H1 (cell line): ENCODE measurements around the gene RFK. TPM values are rescaled to one million over a fixed set of nuclear protein-coding genes. Genes with fewer than 3 reads are reported as not detected.

Experiments
- CTCF ChIA-PET: fragments of 300-600 bp; sonication (Branson Sonifier 250); formaldehyde crosslinking; loops from one replicate; lab custom pipeline; 2021; ENCODE audit not compliant: partially characterized antibody; lab: Charles Lee
- POLR2A ChIA-PET: fragments of 300-600 bp; sonication (Branson Sonifier 250); formaldehyde crosslinking; loops from one replicate; lab custom pipeline; 2021; ENCODE audit warnings: inconsistent platforms; ENCODE audit not compliant: partially characterized antibody; lab: Charles Lee
- DNase-seq, 2 experiments: peaks; one replicate each; pipeline versions ENCODE4 v3.0.0 to v3.0.0-alpha.2; 2010 to 2022; ENCODE audit warnings: low spot score in 2 of 2, low read depth in 1 of 2, mixed read lengths in 1 of 2
- FAIRE-seq: peaks from 2 replicates; lab custom pipeline; 2011; peaks lifted over from hg19 to GRCh38; lab: Jason Lieb, UNC
- H2AFZ ChIP-seq: 2 replicates; pipeline ENCODE4 v1.8.1; 2012; ENCODE audit warnings: low read length, inconsistent platforms
- H2AK5ac ChIP-seq: 2 replicates; pipeline ENCODE4 v1.6.1; 2013; ENCODE audit warnings: low read depth, low read length
- H2BK120ac ChIP-seq: replicated peaks from 2 replicates; pipeline ENCODE3; 2013; ENCODE audit warnings: low read depth, low read length, inconsistent platforms
- H2BK12ac ChIP-seq: 2 replicates; pipeline ENCODE4 v1.6.1; 2013; ENCODE audit warnings: low read depth, low read length
- H2BK15ac ChIP-seq: 2 replicates; pipeline ENCODE4 v1.6.1; 2013; ENCODE audit warnings: low read length
- H2BK20ac ChIP-seq: 2 replicates; pipeline ENCODE4 v1.6.1; 2013; ENCODE audit warnings: low read length
- H2BK5ac ChIP-seq: 2 replicates; pipeline ENCODE4 v1.6.1; 2013; ENCODE audit warnings: low read depth, low read length
- H3K14ac ChIP-seq: 2 replicates; pipeline ENCODE4 v1.6.1; 2013; ENCODE audit warnings: inconsistent platforms; ENCODE audit not compliant: insufficient read length
- H3K18ac ChIP-seq: 2 replicates; pipeline ENCODE4 v1.6.1; 2013; ENCODE audit warnings: low read length; ENCODE audit errors: extremely low read depth
- H3K23ac ChIP-seq: 2 replicates; pipeline ENCODE4 v1.6.1; 2013; ENCODE audit warnings: inconsistent platforms; ENCODE audit not compliant: insufficient read length
- H3K23me2 ChIP-seq: 2 replicates; pipeline ENCODE4 v1.6.1; 2013; ENCODE audit warnings: low read depth, low read length
- H3K27ac ChIP-seq: 2 replicates; pipeline ENCODE4 v1.6.1; 2011; ENCODE audit warnings: low read depth, low read length, inconsistent platforms
- H3K27me3 ChIP-seq, 4 experiments: replicated peaks in 1 of 4; 1 replicate in 1 of 4; 2 replicates in 3 of 4; pipeline versions ENCODE4 v1.6.1 to v1.8.1; 2011 to 2013; ENCODE audit warnings: low read length in 3 of 4, mild to moderate bottlenecking in 3 of 4, inconsistent platforms in 2 of 4, mixed read lengths in 2 of 4, moderate library complexity in 1 of 4; ENCODE audit not compliant: control insufficient read depth in 3 of 4, insufficient read depth in 3 of 4; ENCODE audit errors: extremely low read depth in 1 of 4
- H3K36me3 ChIP-seq, 4 experiments: 2 replicates each; pipeline versions ENCODE4 v1.6.1 to v1.8.1; 2011 to 2013; ENCODE audit warnings: mild to moderate bottlenecking in 4 of 4, low read length in 3 of 4, moderate library complexity in 2 of 4, control low read depth in 1 of 4, inconsistent platforms in 1 of 4; ENCODE audit not compliant: insufficient read depth in 4 of 4, control insufficient read depth in 2 of 4
- H3K4ac ChIP-seq: replicated peaks from 2 replicates; pipeline ENCODE3; 2013; ENCODE audit warnings: low read length, low read depth, mixed read lengths, inconsistent platforms; ENCODE audit not compliant: insufficient read length
- H3K4me1 ChIP-seq, 4 experiments: replicated peaks in 1 of 4; 1 replicate in 1 of 4; 2 replicates in 3 of 4; pipeline versions ENCODE4 v1.6.1 to v1.8.1; 2011 to 2013; ENCODE audit warnings: low read length in 3 of 4, inconsistent platforms in 2 of 4, mixed read lengths in 1 of 4; ENCODE audit not compliant: insufficient read depth in 4 of 4, control insufficient read depth in 3 of 4
- H3K4me2 ChIP-seq, 2 experiments: 2 replicates each; pipeline versions ENCODE4 v1.6.1 to v1.8.1; 2011 to 2013; ENCODE audit warnings: low read depth in 2 of 2, low read length in 2 of 2, control low read depth in 1 of 2, inconsistent platforms in 1 of 2, mild to moderate bottlenecking in 1 of 2; ENCODE audit not compliant: insufficient read depth in 1 of 2
- H3K4me3 ChIP-seq, 4 experiments: fragments of 200-600, 300-600 bp in 1 of 4; sonication (generic), shearing (Covaris generic), sonication (Bioruptor Twin) in 1 of 4; 2 replicates each; pipeline versions ENCODE4 v1.5.1 to v1.8.1; 2011 to 2016; ENCODE audit warnings: low read length in 4 of 4, low read depth in 3 of 4, control low read depth in 2 of 4, inconsistent platforms in 2 of 4, mild to moderate bottlenecking in 2 of 4, mixed read lengths in 1 of 4, moderate library complexity in 1 of 4; ENCODE audit not compliant: insufficient read depth in 2 of 4; ENCODE audit errors: extremely low read depth in 1 of 4
- H3K56ac ChIP-seq: replicated peaks from 2 replicates; pipeline ENCODE3; 2013; ENCODE audit warnings: low read depth, mild to moderate bottlenecking, mixed read lengths, low read length, inconsistent platforms; ENCODE audit not compliant: insufficient read length
- H3K79me1 ChIP-seq: 2 replicates; pipeline ENCODE4 v1.6.1; 2013; ENCODE audit warnings: low read depth, low read length, control low read depth
- H3K79me2 ChIP-seq, 2 experiments: 2 replicates each; pipeline versions ENCODE4 v1.6.1 to v1.8.1; 2012 to 2013; ENCODE audit warnings: low read length in 2 of 2, mild to moderate bottlenecking in 2 of 2, inconsistent platforms in 1 of 2; ENCODE audit not compliant: insufficient read depth in 2 of 2, control insufficient read depth in 1 of 2
- H3K9ac ChIP-seq, 4 experiments: replicated peaks in 1 of 4; 1 replicate in 1 of 4; 2 replicates in 3 of 4; pipeline versions ENCODE4 v1.6.1 to v1.8.1; 2011 to 2013; ENCODE audit warnings: low read depth in 3 of 4, low read length in 3 of 4, control low read depth in 2 of 4, mild to moderate bottlenecking in 2 of 4, moderate library complexity in 2 of 4, inconsistent platforms in 1 of 4; ENCODE audit errors: extremely low read depth in 1 of 4
- H3K9me3 ChIP-seq, 2 experiments: 2 replicates each; pipeline versions ENCODE4 v1.6.1 to v1.8.1; 2012 to 2013; ENCODE audit warnings: mild to moderate bottlenecking in 2 of 2, moderate library complexity in 2 of 2, control low read depth in 1 of 2, inconsistent platforms in 1 of 2, low read depth in 1 of 2, low read length in 1 of 2, mixed read lengths in 1 of 2; ENCODE audit not compliant: insufficient read depth in 2 of 2
- H4K20me1 ChIP-seq, 2 experiments: replicated peaks in 1 of 2; 2 replicates each; pipeline versions ENCODE3 to v1.8.1; 2011 to 2013; ENCODE audit warnings: inconsistent platforms in 2 of 2, low read length in 2 of 2, mild to moderate bottlenecking in 1 of 2; ENCODE audit not compliant: insufficient read depth in 2 of 2, control insufficient read depth in 1 of 2
- H4K5ac ChIP-seq: 2 replicates; pipeline ENCODE4 v1.6.1; 2013; ENCODE audit warnings: low read length, low read depth, mixed read lengths, inconsistent platforms; ENCODE audit not compliant: insufficient read length
- H4K8ac ChIP-seq: 2 replicates; pipeline ENCODE4 v1.8.0; 2013; ENCODE audit warnings: mild to moderate bottlenecking, moderate library complexity, low read length, inconsistent platforms; ENCODE audit not compliant: insufficient read depth; ENCODE audit errors: extremely low read depth
- H4K91ac ChIP-seq: replicated peaks from 2 replicates; pipeline ENCODE3; 2013; ENCODE audit warnings: low read length, mixed read lengths, inconsistent platforms; ENCODE audit not compliant: insufficient read length
- ASH2L ChIP-seq: fragments of 200-600, 300-600 bp; sonication (generic); IDR thresholded peaks from one replicate; pipeline ENCODE4 v1.7.1; 2017; ENCODE audit warnings: low read length
- PHF8 ChIP-seq: fragments of 200-600 bp; sonication (generic); conservative IDR thresholded peaks from 2 replicates; pipeline ENCODE4 v1.7.1; 2012; ENCODE audit warnings: low read depth, mild to moderate bottlenecking, inconsistent platforms, low read length, moderate library complexity
- SRF ChIP-seq: IDR thresholded peaks from 2 replicates; pipeline ENCODE4 v1.6.1; 2011; ENCODE audit warnings: mild to moderate bottlenecking, low read depth, low read length, moderate library complexity
- WGBS, 2 experiments: shearing (Covaris generic) in 1 of 2; methylation state at CpG; one replicate each; pipeline versions ENCODE4 v1.1.6 to v1.1.7; 2013 to 2015; ENCODE audit warnings: low lambda C conversion rate in 2 of 2, mixed read lengths in 2 of 2, inconsistent platforms in 1 of 2, low coverage in 1 of 2, missing lambda C conversion rate in 1 of 2; ENCODE audit not compliant: insufficient replicate concordance in 2 of 2, insufficient coverage in 1 of 2, insufficient read length in 1 of 2; ENCODE audit errors: extremely low coverage in 1 of 2, missing lambda C conversion rate in 1 of 2; 5-methylcytosine and 5-hydroxymethylcytosine counted together
- polyA plus RNA-seq, 7 experiments: library from polyadenylated mRNA; depleted of rRNA in 3 of 7; stranded (reverse) in 5 of 7; unstranded in 2 of 7; fragments of >200 nt in 5 of 7; fragments of 200-250 nt in 2 of 7; gene quantifications; 1 replicate in 5 of 7; 2 replicates in 1 of 7; 4 replicates in 1 of 7; pipeline versions ENCODE4 v1.2.1 to v1.2.3, GENCODE V29; 2011 to 2013; ENCODE audit warnings: missing spikeins in 2 of 7, mixed read lengths in 2 of 7
- total RNA-seq: library from RNA; stranded (reverse); fragmentation: NEBNext Ultra II Directional; extraction: Animal tissue kit (Norgen Biotek cat#: 25700); gene quantifications from 2 replicates; pipeline ENCODE4 v1.2.1, GENCODE V29; 2021

The RFK gene
- total and polyA plus RNA-seq, 2 of the 8 experiments (the other 6 are each of a cell fraction or from before 2014, with no cell fraction given) = 4.3 to 10.6 TPM

- no peak overlapping the region for H3K23ac ChIP-seq
- no peaks in the 10 kb centered on the region for H3K4me1 ChIP-seq
- H4K91ac ChIP-seq = no peak overlapping the region
- H3K9ac ChIP-seq = no peak overlapping the region
- WGBS, 2 experiments = 87% methylated on average over 4 of the region's 4 CpGs; no CpG with 5 or more reads in 1 of the 2 experiments
- no peak for FAIRE-seq
- H3K4ac ChIP-seq = no peak overlapping the region
- no peak overlapping the region for H3K14ac ChIP-seq
- H3K18ac ChIP-seq = no peak overlapping the region
- no peak for DNase-seq
- no peak overlapping the region for H4K5ac ChIP-seq
- no peak overlapping the region for H2BK120ac ChIP-seq
- no peak overlapping the region for H2BK5ac ChIP-seq
- no peak overlapping the region for H3K4me3 ChIP-seq
- ChIA-PET POLR2A (no interaction called here), CTCF (interaction anchor here (0.7 to 2.2 kb wide), 4 partner anchors 10 to 1054 kb away, joined by 3 to 5 read pairs (median 4); no protein-coding TSS in a partner anchor)
- H3K79me2 ChIP-seq = no peaks in the 10 kb centered on the region
- H3K56ac ChIP-seq = no peak overlapping the region
- H3K27ac ChIP-seq = no peak overlapping the region
- H3K4me2 ChIP-seq = no peak overlapping the region
- TF ChIP-seq ASH2L = no peak
- no peak for TF ChIP-seq SRF
- no peak for TF ChIP-seq PHF8
- H4K20me1 ChIP-seq = no peaks in the 10 kb centered on the region
- H3K36me3 ChIP-seq = no peaks in the 10 kb centered on the region
- no peak overlapping the region for H2BK12ac ChIP-seq
- no peaks in the 10 kb centered on the region for H3K27me3 ChIP-seq
- no peaks in the 10 kb centered on the region for H3K79me1 ChIP-seq
- H2BK15ac ChIP-seq = no peak overlapping the region
- H2AFZ ChIP-seq = no peak overlapping the region
- H4K8ac ChIP-seq = no peak overlapping the region
- no peak overlapping the region for H2BK20ac ChIP-seq
- H3K23me2 ChIP-seq = no peaks in the 10 kb centered on the region
- H3K9me3 ChIP-seq = no peaks in the 10 kb centered on the region
- H2AK5ac ChIP-seq = no peak overlapping the region
Observed at GRCh38 chr9:76359365-76359764, 34.9 kb downstream of the RFK start.
